Fibroblast of mammary gland (primary cell): ENCODE measurements around the gene PIK3CG.
"Not testable (repeated sequence)": the region's sequence is repeated elsewhere in the genome, so short reads cannot be mapped to it uniquely, and the experiment has no call there.

Experiments
- DNase-seq: peaks from one replicate; pipeline ENCODE4 v3.0.0-alpha.2; 2010; ENCODE audit warnings: low read depth
- H3K4me3 ChIP-seq: 2 replicates; pipeline ENCODE4 v1.5.1; 2011; ENCODE audit warnings: low read depth, mild to moderate bottlenecking, low read length, moderate library complexity; ENCODE audit not compliant: control insufficient read depth
- TF ChIP-seq, protein P1 (sequence below): conservative IDR thresholded peaks from 2 replicates; pipeline ENCODE4 v1.5.1; 2011; ENCODE audit warnings: low read depth, low read length, inconsistent platforms; ENCODE audit not compliant: control insufficient read depth, insufficient read depth

Gene PIK3CG

DNA sequence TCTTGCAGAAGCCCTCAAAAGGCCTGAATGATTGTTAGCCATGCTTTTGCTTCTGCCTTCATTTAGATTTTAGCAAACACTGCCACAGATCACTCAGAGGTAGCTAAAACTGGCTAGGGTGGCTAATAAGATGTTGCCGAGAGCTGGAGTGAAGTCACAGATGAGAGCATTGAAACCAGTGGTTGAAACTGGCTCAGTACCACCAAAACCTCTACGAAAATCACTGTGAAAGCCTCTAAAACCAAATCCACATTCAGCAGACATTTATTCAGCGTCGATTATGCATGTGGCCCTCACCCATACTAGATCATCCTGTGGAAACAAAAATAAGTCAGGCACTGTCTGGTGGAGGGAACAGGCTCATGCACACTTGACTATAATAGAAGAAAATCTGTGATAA, 50.8 kb downstream of the PIK3CG start:
- no peak overlapping the region for H3K4me3 ChIP-seq
- DNase-seq, result no peak
- TF ChIP-seq, protein P1, sequence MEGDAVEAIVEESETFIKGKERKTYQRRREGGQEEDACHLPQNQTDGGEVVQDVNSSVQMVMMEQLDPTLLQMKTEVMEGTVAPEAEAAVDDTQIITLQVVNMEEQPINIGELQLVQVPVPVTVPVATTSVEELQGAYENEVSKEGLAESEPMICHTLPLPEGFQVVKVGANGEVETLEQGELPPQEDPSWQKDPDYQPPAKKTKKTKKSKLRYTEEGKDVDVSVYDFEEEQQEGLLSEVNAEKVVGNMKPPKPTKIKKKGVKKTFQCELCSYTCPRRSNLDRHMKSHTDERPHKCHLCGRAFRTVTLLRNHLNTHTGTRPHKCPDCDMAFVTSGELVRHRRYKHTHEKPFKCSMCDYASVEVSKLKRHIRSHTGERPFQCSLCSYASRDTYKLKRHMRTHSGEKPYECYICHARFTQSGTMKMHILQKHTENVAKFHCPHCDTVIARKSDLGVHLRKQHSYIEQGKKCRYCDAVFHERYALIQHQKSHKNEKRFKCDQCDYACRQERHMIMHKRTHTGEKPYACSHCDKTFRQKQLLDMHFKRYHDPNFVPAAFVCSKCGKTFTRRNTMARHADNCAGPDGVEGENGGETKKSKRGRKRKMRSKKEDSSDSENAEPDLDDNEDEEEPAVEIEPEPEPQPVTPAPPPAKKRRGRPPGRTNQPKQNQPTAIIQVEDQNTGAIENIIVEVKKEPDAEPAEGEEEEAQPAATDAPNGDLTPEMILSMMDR, result no peak

DNA sequence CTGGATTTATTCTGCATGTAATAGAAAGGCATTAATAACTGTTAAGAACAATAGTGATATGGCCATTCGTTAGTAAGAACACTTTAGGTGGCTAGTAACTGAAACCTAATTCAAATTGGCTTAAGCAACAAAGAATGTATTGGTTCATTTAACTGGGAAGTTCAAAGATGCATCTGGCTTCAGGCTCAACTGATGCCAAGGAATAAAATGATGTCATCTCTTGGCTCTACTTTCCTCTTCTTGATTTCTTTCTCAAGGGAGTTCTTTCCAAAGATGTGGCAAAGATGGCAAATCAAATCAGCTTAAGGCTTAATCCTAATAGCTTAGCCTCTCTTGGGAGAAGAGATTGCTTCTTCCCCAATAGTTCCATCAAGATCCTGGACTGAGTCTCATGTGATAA, 51.6 kb downstream of the PIK3CG start:
- TF ChIP-seq, protein P1, result no peak
- no peak overlapping the region for H3K4me3 ChIP-seq
- peak; percentile 47 for DNase-seq

DNA sequence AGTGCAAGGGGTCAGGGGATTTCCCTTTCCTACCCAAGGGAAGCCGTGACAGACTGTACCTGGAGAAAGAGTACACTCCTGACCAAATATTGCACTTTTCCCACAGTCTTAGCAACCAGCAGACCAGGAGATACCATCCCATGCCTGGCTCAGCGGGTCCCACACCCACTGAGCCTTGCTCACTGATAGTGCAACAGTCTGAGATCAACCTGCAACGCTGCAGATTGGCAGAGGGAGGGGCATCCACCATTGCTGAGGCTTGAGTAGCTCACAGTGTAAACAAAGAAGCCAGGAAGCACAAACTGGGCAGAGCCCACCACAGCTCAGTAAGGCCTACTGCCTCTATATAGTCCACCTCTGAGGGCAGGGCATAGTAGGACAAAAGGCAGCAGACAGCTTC, 53.9 kb downstream of the PIK3CG start:
- TF ChIP-seq, protein P1, result no peak
- DNase-seq, result no peak
- no peak overlapping the region for H3K4me3 ChIP-seq

DNA sequence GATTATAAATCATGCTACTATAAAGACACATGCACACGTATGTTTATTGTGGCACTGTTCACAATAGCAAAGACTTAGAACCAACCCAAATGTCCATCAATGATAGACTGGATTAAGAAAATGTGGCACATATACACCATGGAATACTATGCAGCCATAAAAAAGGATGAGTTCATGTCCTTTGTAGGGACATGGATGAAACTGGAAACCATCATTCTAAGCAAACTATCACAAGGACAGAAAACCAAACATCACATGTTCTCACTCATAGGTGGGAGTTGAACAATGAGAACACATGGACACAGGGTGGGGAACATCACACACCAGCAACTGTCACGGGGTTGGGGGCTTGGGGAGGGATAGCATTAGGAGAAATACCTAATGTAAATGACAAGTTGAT, 59.4 kb downstream of the PIK3CG start:
- not testable (repeated sequence) for DNase-seq, H3K4me3 ChIP-seq

DNA sequence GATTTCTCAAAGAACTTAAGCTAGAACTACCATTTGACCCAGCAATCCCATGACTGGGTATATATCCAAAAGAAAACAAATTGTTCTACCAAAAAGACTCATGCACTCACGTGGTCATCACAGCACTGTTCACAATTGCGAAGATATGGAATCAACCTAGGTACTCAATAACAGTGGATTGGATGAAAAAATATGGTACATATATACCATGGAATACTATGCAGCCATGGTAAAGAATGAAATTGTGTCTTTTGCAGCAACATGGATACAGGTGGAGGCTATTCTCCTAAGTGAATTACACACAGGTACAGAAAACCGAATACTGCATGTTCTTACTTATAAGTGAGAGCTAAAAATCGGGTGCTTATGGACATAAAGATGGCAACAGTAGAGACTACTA, 61.8 kb downstream of the PIK3CG start:
- no peak overlapping the region for H3K4me3 ChIP-seq
- TF ChIP-seq, protein P1, result no peak
- no peak for DNase-seq

DNA sequence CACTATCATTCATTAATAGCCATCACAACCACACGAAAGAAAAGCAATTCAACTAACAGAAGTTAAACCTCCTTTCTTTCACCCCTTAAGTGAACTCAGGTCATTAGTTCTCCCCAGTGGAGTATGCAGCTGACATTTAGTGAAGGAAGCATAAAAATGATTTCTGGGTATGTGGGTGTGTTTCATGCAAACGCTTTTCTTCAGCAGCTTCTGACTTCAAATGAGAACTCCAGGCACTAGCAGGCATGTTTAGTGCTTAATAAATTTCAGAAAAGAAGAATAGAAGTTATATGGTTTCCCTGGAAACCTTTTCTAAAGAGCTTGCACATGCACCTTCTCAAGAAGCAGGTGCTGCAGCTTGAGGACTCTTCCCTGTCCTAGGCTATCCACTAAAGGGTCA, 62.5 kb downstream of the PIK3CG start:
- no peak for DNase-seq
- no peak overlapping the region for H3K4me3 ChIP-seq
- TF ChIP-seq, protein P1, result no peak

DNA sequence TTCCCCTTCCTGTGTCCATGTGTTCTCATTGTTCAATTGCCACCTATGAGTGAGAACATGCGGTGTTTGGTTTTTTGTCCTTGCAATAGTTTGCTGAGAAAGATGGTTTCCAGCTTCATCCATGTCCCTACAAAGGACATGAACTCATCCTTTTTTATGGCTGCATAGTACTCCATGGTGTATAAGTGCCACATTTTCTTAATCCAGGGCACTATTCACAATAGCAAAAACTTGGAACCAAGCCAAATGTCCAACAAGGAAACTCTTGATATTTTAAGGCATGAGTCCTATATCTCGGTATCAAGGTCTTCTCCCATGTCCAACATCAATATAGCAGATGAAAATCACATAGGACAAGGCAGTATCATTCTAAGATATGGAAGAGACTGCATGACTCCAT, 64.5 kb downstream of the PIK3CG start:
- not testable (repeated sequence) for DNase-seq, H3K4me3 ChIP-seq

DNA sequence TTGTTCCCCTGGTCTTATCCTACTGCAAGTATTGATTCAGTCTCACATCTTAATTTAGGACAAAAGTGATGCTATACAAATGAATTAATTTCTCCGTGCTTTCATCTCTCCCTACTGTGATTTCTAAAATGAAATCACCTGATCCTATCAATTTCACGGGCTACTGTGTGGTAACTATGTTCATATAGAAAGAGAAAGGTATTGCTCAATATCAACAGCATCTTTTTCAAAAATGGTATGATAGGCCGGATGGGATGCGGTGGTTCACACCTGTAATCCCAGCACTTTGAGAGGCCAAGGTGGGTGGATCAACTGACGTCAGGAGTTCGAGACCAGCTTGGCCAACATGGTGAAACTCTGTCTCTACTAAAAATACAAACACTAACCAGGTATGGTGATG, 71.2 kb downstream of the PIK3CG start:
- TF ChIP-seq, protein P1, result no peak
- no peak for DNase-seq
- no peak overlapping the region for H3K4me3 ChIP-seq

DNA sequence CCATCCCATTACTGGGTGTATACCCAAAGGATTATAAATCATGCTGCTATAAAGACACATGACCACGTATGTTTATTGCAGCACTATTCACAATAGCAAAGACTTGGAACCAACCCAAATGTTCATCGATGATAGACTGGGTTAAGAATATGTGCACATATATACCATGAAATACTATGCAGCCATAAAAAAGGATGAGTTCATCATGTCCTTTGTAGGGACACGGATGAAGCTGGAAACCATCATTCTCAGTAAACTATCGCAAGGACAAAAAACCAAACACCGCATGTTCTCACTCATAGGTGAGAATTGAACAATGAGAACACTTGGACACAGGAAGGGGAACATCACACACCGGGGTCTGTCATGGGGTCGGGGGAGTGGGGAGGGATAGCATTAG, 73.0 kb downstream of the PIK3CG start:
- not testable (repeated sequence) for H3K4me3 ChIP-seq, DNase-seq
